Pancreas (tissue), 10 donors: ENCODE results near the gene FBXO5. TPM values are rescaled to one million over a fixed set of nuclear protein-coding genes. Genes with fewer than 3 reads are reported as not detected.
A peak's percentile ranks its signal among the peaks of the same experiment; 100 is the strongest.

Experiments used
- ATAC-seq, 4 donors: fragments of 200-7000 bp; cut with Tn5 transposase; one replicate each; pipeline versions ENCODE4 v1.8.0 to v1.9.1; 2020; ENCODE audit warnings: mild to moderate bottlenecking in 4 of 4, moderate library complexity in 4 of 4
- DNase-seq, 6 donors: peaks; one replicate each; pipeline ENCODE4 v3.0.0-alpha.2; 2020
- FAIRE-seq: peaks from 2 replicates; lab custom pipeline; 2012; peaks lifted over from hg19 to GRCh38; lab: Jason Lieb, UNC
- H3K27ac ChIP-seq, 4 donors: fragments of 200-600 bp; sonication (generic); 1 replicate in 3 of 4; 2 replicates in 1 of 4; pipeline versions ENCODE4 v1.5.0 to v1.8.0; 2020
- H3K27me3 ChIP-seq, 4 donors: fragments of 200-600 bp; one replicate each; pipeline ENCODE4 v1.8.0; 2021
- H3K36me3 ChIP-seq, 3 donors: fragments of 200-600 bp; sonication (generic) in 1 of 3; one replicate each; pipeline versions ENCODE4 v1.5.0 to v1.8.0; 2020 to 2021
- H3K4me1 ChIP-seq, 3 donors: fragments of 200-600 bp; one replicate each; pipeline ENCODE4 v1.8.0; 2021
- H3K4me3 ChIP-seq, 4 donors: fragments of 200-600 bp; sonication (generic) in 2 of 4; one replicate each; pipeline versions ENCODE4 v1.5.0 to v1.8.0; 2020 to 2021
- H3K9me3 ChIP-seq, 4 donors: fragments of 200-600 bp; one replicate each; pipeline ENCODE4 v1.8.0; 2021
- CTCF ChIP-seq, 4 donors: fragments of 200-600 bp; sonication (generic) in 3 of 4; IDR thresholded peaks; one replicate each; pipeline versions ENCODE4 v1.5.0 to v1.8.0; 2021; ENCODE audit warnings: antibody characterized with exemption in 4 of 4
- WGBS, 2 donors: extraction: QIAGEN DNeasy Blood & Tissue Kit; methylation state at CpG; one replicate each; pipeline ENCODE4 v1.1.7; 2013; 5-methylcytosine and 5-hydroxymethylcytosine counted together
- intact Hi-C, 3 donors: fragments of 100-400 bp; cut with DNase I; formaldehyde crosslinking; loops; one replicate each; pipeline versions ENCODE4 v1.11.1 to v1.14.2; 2022
- polyA plus RNA-seq, 2 donors: library from polyadenylated mRNA; stranded (reverse); fragments of 200-250 nt; gene quantifications; one replicate each; pipeline ENCODE4 v1.2.3, GENCODE V29; 2013
- total RNA-seq, 6 donors: library from RNA; stranded (reverse); fragmentation: NEBNext Ultra II Directional in 4 of 6; extraction: Animal tissue kit (Norgen Biotek cat#: 25700) in 4 of 6; gene quantifications; one replicate each; pipeline versions ENCODE4 v1.2.1 to v1.2.4, GENCODE V29; 2021 to 2023
- donor health status: healthy with polysubstance abuse.
- donor health status: DM: no; HTN: no; CAD: no; lungs with moderate emphysema.
- donor health status: DM: no; HTN: no; CAD: no.
- donor health status: control.
- donor health status: control.
- donor health status: Bipolar disorder and iron deficiency.
- donor health status: DM: yes; HTN: yes; CAD: no.
- donor health status: DM: no; HTN: no; CAD: no.
- donor health status: DM: no; HTN: no; CAD: no.
- donor health status: DM: yes; HTN: yes; CAD: no.

Gene FBXO5
- total and polyA plus RNA-seq, 8 donors, result 0.57 to 3.2 (median 1.5) TPM

DNA sequence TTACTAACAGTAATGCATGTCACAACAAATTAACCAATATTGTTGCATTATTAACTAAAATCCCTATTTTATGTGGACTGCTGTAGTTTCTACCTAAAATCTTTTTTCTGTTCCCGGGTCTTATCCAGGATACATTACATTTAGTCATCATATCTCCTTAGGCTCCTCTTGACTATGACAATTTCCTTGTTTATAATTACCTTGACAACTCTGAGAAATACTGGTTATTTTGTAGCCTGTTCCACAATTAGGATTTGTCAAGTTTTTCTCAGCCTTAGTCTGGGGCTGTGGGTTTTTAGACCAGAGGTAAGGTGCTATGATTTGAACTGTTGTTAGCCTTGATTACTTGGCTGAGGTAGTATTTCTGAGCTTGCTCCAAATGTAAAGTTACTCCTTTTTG is 3.7 kb downstream of the FBXO5 start:
- H3K4me1 ChIP-seq, result peaks cover 5 to 10% (median 7%) of the 10 kb centered on the region in 3 donors
- no peak overlapping the region for H3K27ac ChIP-seq
- ATAC-seq (no peak), DNase-seq (no peak), FAIRE-seq (no peak)
- peaks cover 0 to 6% (median 0%) of the 10 kb centered on the region in 3 donors for H3K36me3 ChIP-seq
- no peak for TF ChIP-seq CTCF (IDR thresholded peaks at IDR 0.05)
- no peaks in the 10 kb centered on the region for H3K9me3 ChIP-seq
- intact Hi-C loops, result no loop called here
- WGBS, 2 donors, result 86 to 90% methylated on average over 1 of the region's 1 CpG
- no peak overlapping the region for H3K4me3 ChIP-seq
- no peaks in the 10 kb centered on the region for H3K27me3 ChIP-seq

GRCh38 chr6:152978058-152978457 is 4.8 kb downstream of the FBXO5 start:
- H3K4me3 ChIP-seq, result no peak overlapping the region
- TF ChIP-seq CTCF (IDR thresholded peaks at IDR 0.05), result no peak
- no peaks in the 10 kb centered on the region for H3K27me3 ChIP-seq
- FAIRE-seq (no peak), DNase-seq (no peak), ATAC-seq (no peak)
- WGBS, 2 donors, result 79 to 87% methylated on average over 3 of the region's 3 CpGs
- H3K9me3 ChIP-seq, result no peaks in the 10 kb centered on the region
- no peak overlapping the region for H3K27ac ChIP-seq
- H3K4me1 ChIP-seq, result peaks cover 5 to 10% (median 7%) of the 10 kb centered on the region in 3 donors
- H3K36me3 ChIP-seq, result peaks cover 0 to 10% (median 0%) of the 10 kb centered on the region in 3 donors
- intact Hi-C loops, result no loop called here

DNA sequence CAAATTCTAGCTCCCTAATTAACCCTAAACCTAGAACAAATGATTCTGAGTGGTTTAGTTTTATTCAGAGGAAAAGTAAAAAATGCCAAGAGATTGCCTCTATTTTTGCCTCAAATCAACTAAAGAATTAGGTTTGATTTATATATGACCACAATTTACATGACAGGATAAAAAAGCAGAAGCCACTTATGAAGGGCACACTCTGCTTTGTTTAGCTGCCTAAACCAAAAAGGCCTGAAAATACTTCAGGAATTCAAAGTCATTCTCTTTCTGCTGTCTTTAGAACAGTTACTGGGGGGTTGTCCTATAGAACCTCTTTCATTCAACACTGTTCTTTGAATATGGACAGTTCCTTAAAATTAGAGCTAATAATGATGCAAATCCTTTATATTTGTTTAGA is 5.3 kb downstream of the FBXO5 start:
- Histone ChIP-seq H3K9me3 (no peaks in the 10 kb centered on the region), H3K4me3 (no peak overlapping the region), H3K27me3 (no peaks in the 10 kb centered on the region), H3K27ac (no peak overlapping the region), H3K4me1 (peaks cover 5 to 9% (median 6%) of the 10 kb centered on the region in 3 donors), H3K36me3 (peaks cover 0 to 10% (median 0%) of the 10 kb centered on the region in 3 donors)
- no peak for ATAC-seq
- no peak for FAIRE-seq
- no peak for TF ChIP-seq CTCF (IDR thresholded peaks at IDR 0.05)
- DNase-seq, result no peak
- intact Hi-C loops, result no loop called here

DNA sequence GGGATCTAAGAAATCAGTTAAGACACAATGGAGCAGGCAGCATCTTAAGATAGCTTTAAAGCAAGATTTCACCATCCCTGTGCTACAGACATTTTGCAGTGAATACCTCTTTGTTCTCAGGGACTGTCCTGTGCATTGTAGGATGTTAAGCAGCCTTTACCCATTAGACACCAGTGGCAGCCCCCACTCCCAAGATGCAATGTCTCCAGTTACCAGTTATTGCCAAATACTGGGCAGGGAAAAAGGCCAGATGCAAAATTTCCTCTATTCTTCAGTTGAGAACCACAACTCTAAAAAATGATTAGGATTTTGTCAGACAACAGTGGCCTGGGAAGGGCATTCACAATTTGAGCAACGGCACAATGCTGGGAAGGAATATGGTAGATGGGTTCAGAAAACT is 6.1 kb downstream of the FBXO5 start:
- no peak for TF ChIP-seq CTCF (IDR thresholded peaks at IDR 0.05)
- Histone ChIP-seq H3K36me3 (peaks cover 0 to 17% (median 0%) of the 10 kb centered on the region in 3 donors), H3K4me1 (peaks cover 0 to 4% (median 1%) of the 10 kb centered on the region in 3 donors), H3K27ac (no peak overlapping the region), H3K9me3 (no peaks in the 10 kb centered on the region), H3K4me3 (no peak overlapping the region), H3K27me3 (no peaks in the 10 kb centered on the region)
- DNase-seq (no peak), ATAC-seq (no peak), FAIRE-seq (no peak)
- intact Hi-C loops, result no loop called here
- WGBS, 2 donors, result 93 to 96% methylated on average over 1 of the region's 1 CpG

DNA sequence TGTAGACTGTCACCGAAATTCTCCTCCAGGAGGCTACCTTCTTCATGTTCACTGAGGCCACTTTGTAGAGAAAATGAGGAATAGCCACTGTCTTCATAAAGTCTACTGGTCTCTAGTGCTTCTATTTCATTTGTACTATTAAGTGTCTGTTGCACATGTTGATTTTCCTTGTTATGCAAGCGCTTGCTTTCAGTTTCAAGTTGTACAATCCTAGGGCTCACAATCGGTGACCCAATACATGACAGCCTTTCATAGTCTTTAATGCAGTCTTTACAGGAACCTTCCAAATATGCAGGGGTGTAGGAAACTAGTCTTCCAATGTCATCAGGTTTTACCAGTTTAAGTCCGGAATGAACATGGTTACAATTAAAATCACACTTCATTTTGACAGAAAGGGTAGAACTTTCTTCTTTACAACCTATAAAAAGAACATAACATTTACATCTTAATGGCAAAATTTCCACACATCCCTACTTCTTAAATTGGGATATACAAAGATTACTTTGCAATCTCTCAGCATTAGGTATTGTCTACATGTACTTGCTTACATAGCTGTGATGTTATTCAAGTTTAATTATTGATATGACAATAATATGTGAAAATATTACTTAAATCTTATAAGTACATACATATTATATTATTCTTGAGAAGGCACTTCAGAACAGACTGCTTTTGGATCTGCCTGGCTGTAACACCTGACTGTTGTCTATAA is 7.5 kb downstream of the FBXO5 start:
- DNase-seq, result no peak
- peak in 2 of 4 donors; percentile 54 to 57 for ATAC-seq
- H3K4me3 ChIP-seq, result no peak overlapping the region
- H3K36me3 ChIP-seq, result peaks cover 0 to 26% (median 8%) of the 10 kb centered on the region in 3 donors
- H3K9me3 ChIP-seq, result no peaks in the 10 kb centered on the region
- no peak overlapping the region for H3K27ac ChIP-seq
- intact Hi-C loops, result no loop called here
- no peaks in the 10 kb centered on the region for H3K27me3 ChIP-seq
- 91 to 94% methylated on average over 4 of the region's 4 CpGs for WGBS, 2 donors
- no peaks in the 10 kb centered on the region for H3K4me1 ChIP-seq
- no peak for TF ChIP-seq CTCF (IDR thresholded peaks at IDR 0.05)
- FAIRE-seq, result no peak
